GM19193 (cell line): ENCODE measurements around the gene PTPRD.

Experiments used
- POLR2A ChIP-seq: IDR thresholded peaks from 4 replicates; pipeline ENCODE4 v1.6.1; 2011; ENCODE audit not compliant: insufficient read depth, insufficient read length; ENCODE audit errors: extremely low read depth

Gene PTPRD

GRCh38 chr9:9504869-9505268 is 1107.9 kb downstream of the PTPRD start:
- no peak for TF ChIP-seq POLR2A

GRCh38 chr9:9499546-9499945 is 1113.3 kb downstream of the PTPRD start:
- no peak for TF ChIP-seq POLR2A

- TF ChIP-seq POLR2A, result no peak
These were observed 1114.0 kb downstream of the PTPRD start for GRCh38 chr9:9498846-9499245.

- no peak for TF ChIP-seq POLR2A
These were observed 1114.7 kb downstream of the PTPRD start for GRCh38 chr9:9498128-9498527.

GRCh38 chr9:9494336-9494735 is 1118.5 kb downstream of the PTPRD start:
- no peak for TF ChIP-seq POLR2A

- no peak for TF ChIP-seq POLR2A
These were observed 1120.3 kb downstream of the PTPRD start for GRCh38 chr9:9492506-9492905.

- TF ChIP-seq POLR2A, result no peak
These were observed 1123.6 kb downstream of the PTPRD start for GRCh38 chr9:9489183-9489582.

GRCh38 chr9:9483175-9483574 is 1129.6 kb downstream of the PTPRD start:
- no peak for TF ChIP-seq POLR2A

- no peak for TF ChIP-seq POLR2A
These were observed 1134.1 kb downstream of the PTPRD start for GRCh38 chr9:9478741-9479140.

- no peak for TF ChIP-seq POLR2A
These were observed 1143.5 kb downstream of the PTPRD start for GRCh38 chr9:9469271-9469670.

- no peak for TF ChIP-seq POLR2A
These were observed 1175.2 kb downstream of the PTPRD start for GRCh38 chr9:9437641-9438040.

GRCh38 chr9:9412241-9412640 is 1200.6 kb downstream of the PTPRD start:
- TF ChIP-seq POLR2A, result no peak

- no peak for TF ChIP-seq POLR2A
These were observed 1202.1 kb downstream of the PTPRD start for GRCh38 chr9:9410736-9411135.

GRCh38 chr9:9399982-9400381 is 1212.8 kb downstream of the PTPRD start:
- TF ChIP-seq POLR2A, result no peak

GRCh38 chr9:9396518-9396917 is 1216.3 kb downstream of the PTPRD start:
- no peak for TF ChIP-seq POLR2A

GRCh38 chr9:9395539-9395938 is 1217.3 kb downstream of the PTPRD start:
- TF ChIP-seq POLR2A, result no peak

- no peak for TF ChIP-seq POLR2A
These were observed 1220.0 kb downstream of the PTPRD start for GRCh38 chr9:9392755-9393154.
